ENCODE measurements around the gene PSME1. TPM values are rescaled to one million over a fixed set of nuclear protein-coding genes. Genes with fewer than 3 reads are reported as not detected.
A peak's percentile ranks its signal among the peaks of the same experiment; 100 is the strongest.

The PSME1 gene
- total RNA-seq, 6 donors from 2014 or later = 56.6 to 206 (median 142) TPM

GRCh38 chr14:24130717-24131548 lies 5.1 kb upstream of the PSME1 start:
- TF ChIP-seq EP300 (IDR thresholded peaks at IDR 0.05) (no peak), CTCF (IDR thresholded peaks at IDR 0.05) (no peak), POLR2A (IDR thresholded peaks at IDR 0.05) (no peak), POLR2AphosphoS5 (IDR thresholded peaks at IDR 0.05) (peak in 1 of 2 donors; percentile 45)
- 53 to 64% methylated on average over 4 to 5 of the region's 7 CpGs for WGBS, 2 donors
- H3K27ac ChIP-seq = peak overlapping the region; percentile 51 to 77 (median 72)

GRCh38 chr14:24131549-24131966 lies 4.4 kb upstream of the PSME1 start:
- Histone ChIP-seq H3K4me1 (peaks cover 3 to 18% (median 13%) of the 10 kb centered on the region in 4 donors), H3K9me3 (no peaks in the 10 kb centered on the region), H3K4me3 (no peak overlapping the region), H3K36me3 (no peaks in the 10 kb centered on the region), H3K27me3 (no peaks in the 10 kb centered on the region), H3K27ac (peak overlapping the region; percentile 51 to 77 (median 72))
- ATAC-seq (ENCODE audit: low FRiP score in 2 of 2) (no peak), DNase-seq (no peak)
- WGBS, 2 donors = 84 to 94% methylated on average over 7 to 15 of the region's 15 CpGs
- TF ChIP-seq CTCF (IDR thresholded peaks at IDR 0.05) (no peak), POLR2AphosphoS5 (IDR thresholded peaks at IDR 0.05) (no peak), POLR2A (IDR thresholded peaks at IDR 0.05) (no peak), EP300 (IDR thresholded peaks at IDR 0.05) (no peak)

More at GRCh38 chr14:24130717-24131548, 5.1 kb upstream of the PSME1 start:
- no peaks in the 10 kb centered on the region for H3K36me3 ChIP-seq
- H3K4me3 ChIP-seq = no peak overlapping the region
- ATAC-seq (ENCODE audit: low FRiP score in 2 of 2) = peak in 1 of 2 donors; percentile 50
- H3K9me3 ChIP-seq = no peaks in the 10 kb centered on the region
- no peak for DNase-seq
- peaks cover 3 to 16% (median 11%) of the 10 kb centered on the region in 4 donors for H3K4me1 ChIP-seq
- no peaks in the 10 kb centered on the region for H3K27me3 ChIP-seq

GRCh38 chr14:24132061-24132685 lies 3.8 kb upstream of the PSME1 start:
- no peaks in the 10 kb centered on the region for H3K9me3 ChIP-seq
- TF ChIP-seq EP300 (IDR thresholded peaks at IDR 0.05) = no peak
- no peak for TF ChIP-seq CTCF (IDR thresholded peaks at IDR 0.05)
- ATAC-seq (ENCODE audit: low FRiP score in 2 of 2) (no peak), DNase-seq (peak in 1 of 2 donors; percentile 84)
- peak overlapping the region in 3 of 4 donors; percentile 38 to 77 (median 51) for H3K27ac ChIP-seq
- H3K27me3 ChIP-seq = no peaks in the 10 kb centered on the region
- no peak overlapping the region for H3K4me3 ChIP-seq
- no peaks in the 10 kb centered on the region for H3K36me3 ChIP-seq
- 69 to 70% methylated on average over 13 to 24 of the region's 24 CpGs for WGBS, 2 donors
- H3K4me1 ChIP-seq = peaks cover 9 to 24% (median 19%) of the 10 kb centered on the region in 4 donors

- TF ChIP-seq EP300 (IDR thresholded peaks at IDR 0.05) = no peak
- no peak for TF ChIP-seq CTCF (IDR thresholded peaks at IDR 0.05)
- TF ChIP-seq POLR2A (IDR thresholded peaks at IDR 0.05) = no peak
- TF ChIP-seq POLR2AphosphoS5 (IDR thresholded peaks at IDR 0.05) = no peak
- no peak for ATAC-seq (ENCODE audit: low FRiP score in 2 of 2)
- no peak overlapping the region for H3K4me3 ChIP-seq
These were observed 3.0 kb upstream of the PSME1 start for GRCh38 chr14:24132976-24133375.

More at GRCh38 chr14:24132976-24133375, 3.0 kb upstream of the PSME1 start:
- 93 to 96% methylated on average over 2 of the region's 2 CpGs for WGBS, 2 donors
- Histone ChIP-seq H3K27ac (no peak overlapping the region), H3K4me1 (peaks cover 13 to 32% (median 25%) of the 10 kb centered on the region in 4 donors), H3K36me3 (peaks cover 0 to 6% (median 6%) of the 10 kb centered on the region in 4 donors), H3K9me3 (no peaks in the 10 kb centered on the region), H3K27me3 (no peaks in the 10 kb centered on the region)
- no peak for DNase-seq

All from upper lobe of left lung (tissue), 6 donors.